RPMI8226 (cell line): ENCODE results near the gene USP36.
A peak's percentile ranks its signal among the peaks of the same experiment; 100 is the strongest.

Experiments
- DNase-seq: peaks from one replicate; pipeline ENCODE4 v3.0.0-alpha.2; 2015

USP36 gene

DNA sequence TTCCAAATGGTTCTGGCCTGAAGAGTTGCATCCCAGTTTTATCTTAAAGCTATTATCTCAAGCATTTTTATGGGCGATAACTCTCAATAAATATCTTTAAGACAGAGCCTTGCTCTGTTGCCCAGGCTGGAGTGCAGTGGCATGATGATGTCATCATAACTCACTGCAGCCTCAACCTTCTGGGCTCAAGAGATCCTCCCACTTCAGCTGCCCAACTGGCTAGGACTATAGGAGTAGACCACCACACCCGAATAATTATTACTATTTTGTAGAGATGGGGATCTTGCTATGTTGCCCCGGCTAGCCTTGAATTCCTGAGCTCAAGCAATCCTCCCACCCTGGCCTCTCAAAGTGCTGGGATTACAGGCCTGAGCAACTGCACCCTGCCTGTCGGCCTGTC is 32.5 kb downstream of the USP36 start:
- no peak for DNase-seq

DNA sequence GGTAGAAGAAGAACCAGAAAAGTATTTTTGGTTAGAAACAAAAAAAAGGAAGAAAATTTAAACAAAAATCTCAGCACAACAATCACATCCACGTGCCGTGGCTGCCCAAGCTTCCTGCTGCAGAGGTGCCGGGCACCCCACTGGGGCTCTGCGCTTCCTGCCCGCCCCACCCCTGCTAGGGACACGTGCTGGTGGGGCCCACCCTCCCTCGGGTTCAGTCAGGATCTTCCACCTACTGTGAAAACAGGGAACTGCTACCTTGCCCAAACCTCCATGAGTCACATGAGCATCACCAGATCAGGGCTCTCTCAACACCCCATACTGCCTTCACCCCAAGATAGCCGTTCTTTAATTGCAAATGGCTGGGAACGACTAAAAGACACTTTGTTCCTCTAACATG is 34.2 kb downstream of the USP36 start:
- DNase-seq, result no peak

DNA sequence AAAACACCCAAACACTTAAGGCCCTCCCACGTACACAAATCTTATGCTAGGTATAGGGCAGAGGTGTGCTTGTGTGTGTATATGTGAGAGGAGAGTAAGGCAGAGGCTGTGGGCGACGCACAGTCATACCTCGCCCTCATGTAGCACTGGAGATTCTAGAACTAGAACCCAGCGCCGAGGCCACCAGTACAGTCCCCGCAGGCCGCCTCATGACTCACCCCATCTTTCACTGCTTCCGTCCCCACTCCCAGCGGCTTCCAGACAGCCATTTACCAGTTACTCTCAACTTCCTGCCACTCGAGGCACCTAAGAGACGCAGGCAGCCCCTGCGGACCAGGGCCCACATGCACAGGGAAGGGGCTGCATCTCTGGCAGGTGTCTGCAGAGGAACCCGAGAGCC is 35.3 kb downstream of the USP36 start:
- no peak for DNase-seq

DNA sequence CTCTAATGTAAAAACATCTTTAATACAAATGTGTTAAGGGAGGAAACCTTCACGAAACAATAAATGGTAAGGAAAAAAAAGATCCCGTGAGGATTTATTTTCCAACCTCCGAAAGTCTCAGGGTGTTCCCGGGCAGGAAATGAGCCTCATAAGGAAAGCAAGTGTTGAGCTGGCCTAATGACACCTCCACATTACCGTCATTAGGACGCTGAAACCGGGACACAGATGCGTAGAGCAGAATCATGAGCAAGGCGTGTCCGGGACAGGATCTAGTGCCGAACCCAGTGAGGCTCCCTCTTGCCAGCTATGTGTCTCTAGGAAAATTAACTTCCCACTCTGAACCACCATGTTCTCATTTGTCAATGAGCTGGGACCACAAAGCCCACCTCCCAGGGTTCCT is 35.8 kb downstream of the USP36 start:
- no peak for DNase-seq

DNA sequence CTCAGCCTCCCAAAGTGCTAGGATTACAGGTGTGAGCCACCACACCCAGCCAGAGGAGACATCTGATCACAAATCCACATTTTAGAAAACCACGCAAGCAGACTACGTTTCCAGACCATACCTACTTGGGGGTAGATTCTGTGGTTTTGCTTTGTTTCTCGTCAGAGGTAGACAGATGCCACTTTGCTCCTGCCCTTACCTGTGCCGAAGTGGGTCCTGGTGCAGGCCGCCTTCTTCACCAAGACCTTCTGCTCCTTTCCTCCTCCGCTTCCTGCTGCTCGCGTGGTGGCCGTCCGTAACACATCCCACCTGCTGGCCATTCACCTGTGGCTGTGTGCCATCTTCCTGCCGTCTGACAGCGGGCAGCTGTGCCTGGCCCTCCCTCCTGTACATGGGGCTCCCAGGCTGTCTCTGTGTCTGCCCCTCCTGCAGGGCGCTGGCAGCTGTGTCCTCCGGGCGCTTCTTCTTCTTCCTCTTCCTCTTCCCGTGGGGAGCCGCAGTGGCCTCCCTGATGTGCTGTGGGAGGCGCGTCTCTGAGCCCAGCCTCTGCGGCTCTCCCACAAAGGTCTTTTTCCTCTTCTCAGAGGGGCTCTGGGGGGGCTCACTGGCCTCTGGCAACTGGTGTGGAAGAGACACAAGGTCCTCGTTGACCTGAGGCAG is 37.3 kb downstream of the USP36 start:
- DNase-seq, result no peak

DNA sequence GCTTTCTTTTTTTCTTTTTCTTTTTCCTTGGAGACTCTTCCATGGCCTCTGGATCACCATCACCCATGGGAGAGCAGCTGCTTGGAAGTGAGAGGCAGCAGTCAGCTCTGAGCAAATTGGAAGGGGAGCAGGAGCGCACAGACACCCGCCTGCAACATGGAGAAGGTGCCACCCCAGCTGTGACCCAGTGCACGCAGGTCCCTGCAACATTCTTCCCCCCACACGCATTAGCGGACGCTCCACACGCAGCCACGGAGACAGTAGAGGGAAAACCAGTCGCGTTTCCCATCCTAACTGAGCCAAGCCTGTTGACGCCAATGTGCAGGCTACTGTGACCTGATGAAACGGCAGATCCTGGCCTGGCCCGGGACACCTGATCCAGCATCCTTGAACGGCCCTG is 38.2 kb downstream of the USP36 start:
- no peak for DNase-seq

DNA sequence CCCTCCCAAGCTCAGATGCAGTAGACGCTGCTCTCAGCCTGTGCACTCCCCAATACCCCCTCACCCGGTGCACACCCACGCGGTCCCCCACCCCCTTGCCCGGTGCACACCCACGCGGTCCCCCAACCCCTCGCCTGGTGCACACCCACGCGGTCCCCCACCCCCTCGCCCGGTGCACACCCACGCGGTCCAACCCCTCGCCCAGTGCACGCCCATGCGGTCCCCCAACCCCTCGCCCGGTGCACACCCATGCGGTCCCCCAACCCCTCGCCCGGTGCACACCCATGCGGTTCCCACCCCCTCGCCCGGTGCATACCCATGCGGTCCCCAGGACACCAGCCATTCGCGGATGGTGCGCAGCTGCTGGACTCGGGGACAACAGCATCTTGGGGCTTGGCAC is 38.6 kb downstream of the USP36 start:
- no peak for DNase-seq

DNA sequence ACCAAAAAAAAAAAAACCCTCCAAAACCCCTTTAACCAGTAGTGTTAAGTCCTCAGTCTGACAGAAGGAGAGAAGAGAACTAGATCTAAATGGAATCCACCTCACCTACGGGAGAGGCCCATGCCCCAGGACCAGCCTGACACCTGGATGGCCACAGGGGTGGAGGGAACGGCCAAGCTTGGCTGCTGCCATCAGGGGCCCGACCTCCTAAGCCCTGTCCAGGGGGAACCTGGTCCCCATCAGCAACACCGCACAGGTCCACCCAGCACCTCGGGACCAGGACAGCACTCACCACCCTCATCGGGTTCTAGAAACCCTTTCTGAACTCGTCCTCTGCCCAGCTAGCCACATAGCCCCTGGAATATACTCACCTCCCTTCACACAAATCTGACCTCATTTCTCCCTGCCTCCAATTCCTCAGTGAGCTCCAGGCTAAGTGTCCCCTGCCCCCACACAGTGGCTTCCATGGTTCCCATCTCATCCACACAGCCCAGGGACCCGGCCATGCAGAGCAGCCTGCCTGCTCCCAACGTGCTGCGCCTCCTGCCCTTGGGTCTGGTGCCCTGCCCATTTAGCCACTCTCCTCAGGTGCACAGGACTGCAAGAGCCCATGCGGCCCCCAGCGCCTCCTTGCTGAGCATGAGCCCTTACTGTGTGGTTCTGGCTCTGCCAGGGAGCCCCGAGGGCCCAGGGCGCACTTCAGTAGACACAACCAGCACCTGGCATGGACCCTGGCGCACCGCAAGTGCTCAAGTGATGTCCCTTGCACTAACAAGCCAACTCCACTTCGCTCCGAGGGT is 40.3 kb downstream of the USP36 start:
- no peak for DNase-seq

DNA sequence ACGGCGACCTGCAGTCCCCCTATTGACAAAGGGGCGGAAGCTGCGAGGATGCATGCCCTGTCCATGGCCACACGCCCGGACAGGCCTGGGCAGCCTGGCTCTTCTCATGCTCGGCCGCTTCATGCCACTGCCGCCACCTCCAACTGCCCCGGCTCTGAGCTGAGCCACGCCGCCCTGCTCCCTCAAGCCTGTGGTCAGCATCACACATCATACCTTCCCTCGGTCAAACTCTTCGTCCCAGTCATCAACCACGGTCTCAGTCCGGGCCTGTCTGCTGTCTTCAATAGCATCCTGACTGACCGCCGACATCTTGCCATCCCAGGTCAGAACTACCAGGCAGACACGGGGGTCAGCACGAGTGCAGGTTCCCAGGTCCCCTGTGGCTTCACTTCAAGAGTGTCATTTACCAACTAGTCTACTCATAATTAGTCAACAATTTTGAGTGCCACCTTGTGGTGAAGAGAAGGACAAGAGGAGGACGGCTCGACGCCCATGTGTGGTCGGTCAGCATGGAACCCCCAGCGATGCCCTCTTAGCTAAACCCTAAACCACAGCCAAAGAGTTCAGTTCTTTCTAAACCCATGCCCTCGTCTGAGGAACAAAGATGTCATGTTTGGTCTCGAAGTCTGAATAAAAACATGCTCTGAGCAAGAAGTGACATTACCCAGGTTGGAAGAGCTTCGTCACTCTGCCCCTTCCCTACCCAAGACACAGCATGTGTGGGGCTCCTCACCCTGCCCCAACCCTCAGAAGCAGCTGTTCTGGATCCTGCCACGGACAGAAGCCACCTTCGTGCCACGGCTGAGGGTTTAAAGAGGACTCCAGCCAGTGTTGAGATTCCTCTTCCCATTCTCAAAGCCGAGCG is 41.7 kb downstream of the USP36 start:
- peak; percentile 48 for DNase-seq

DNA sequence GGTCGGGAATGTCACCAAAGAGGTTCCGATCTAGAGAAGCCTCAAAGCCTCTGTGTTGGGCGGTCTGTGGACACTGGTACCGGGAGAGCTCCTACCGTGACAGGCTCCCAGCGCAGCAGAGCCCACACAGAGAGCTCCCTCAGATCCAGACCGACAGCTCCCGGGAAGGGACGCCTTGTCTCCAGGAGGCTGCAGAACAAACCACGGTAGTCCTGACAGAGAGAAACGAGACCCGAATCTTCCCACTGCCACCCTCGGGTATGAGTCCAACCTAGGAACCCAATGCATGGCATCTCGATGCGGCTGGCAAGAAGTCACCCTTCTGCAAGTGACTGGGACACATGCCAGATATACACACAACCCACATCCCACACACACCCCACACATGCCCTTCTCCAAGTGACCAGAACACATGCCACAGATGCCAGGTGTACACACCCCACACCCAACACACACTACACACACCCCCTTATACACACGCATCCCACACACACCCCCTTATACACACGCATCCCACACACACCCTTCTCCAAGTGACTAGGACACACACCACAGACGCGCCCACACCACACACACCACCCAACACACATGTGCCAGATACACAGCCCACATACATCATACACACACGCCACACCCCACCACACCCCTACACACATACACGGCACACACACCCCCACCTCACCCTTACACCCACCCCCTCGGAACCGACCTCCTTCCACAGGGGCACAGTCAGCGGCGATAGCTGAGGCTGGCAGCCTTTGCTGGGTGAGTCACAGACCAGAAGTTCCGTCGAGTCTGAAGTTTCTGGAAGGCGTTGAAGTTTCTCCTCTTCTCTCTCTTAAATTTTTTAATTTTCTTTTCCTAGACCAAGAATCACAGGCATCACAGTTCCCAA is 42.7 kb downstream of the USP36 start:
- DNase-seq, result no peak

DNA sequence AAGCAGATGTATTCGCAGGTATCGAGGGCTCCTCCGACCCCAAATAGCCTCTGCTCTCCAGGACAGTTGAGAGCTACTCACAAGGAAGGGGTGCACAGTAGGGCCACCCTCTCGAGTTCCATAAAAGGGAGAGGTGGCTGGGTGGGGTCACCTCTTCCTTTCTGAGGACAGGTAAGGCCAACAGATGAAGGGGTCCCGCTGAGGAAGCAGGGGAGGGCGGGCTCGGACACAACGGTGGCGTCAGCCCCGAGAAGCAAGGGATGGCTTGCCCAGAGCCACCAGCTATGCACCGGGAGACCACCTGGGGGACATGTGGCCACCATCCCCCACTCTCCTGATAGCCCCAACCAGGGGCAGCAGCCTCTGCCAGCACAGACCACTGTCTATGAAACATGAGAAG is 43.4 kb downstream of the USP36 start:
- DNase-seq, result no peak

DNA sequence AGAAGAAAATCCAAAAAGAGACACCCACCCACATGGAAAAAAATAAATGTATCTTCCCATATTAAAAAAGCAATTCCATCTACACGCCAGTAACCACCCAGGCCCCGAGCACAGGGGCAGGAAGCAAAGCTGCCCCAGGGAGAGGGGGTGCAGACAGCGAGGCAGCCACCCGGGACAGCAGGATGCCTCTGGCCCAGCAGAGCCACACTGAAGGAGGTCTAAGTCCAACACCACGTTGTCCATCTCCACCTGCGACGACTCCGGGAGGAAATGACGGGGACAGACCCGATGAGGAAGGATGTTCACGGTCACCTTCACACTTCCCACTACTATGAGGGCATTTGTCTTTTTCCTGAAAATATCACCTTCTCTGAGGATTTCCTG is 44.1 kb downstream of the USP36 start:
- no peak for DNase-seq

DNA sequence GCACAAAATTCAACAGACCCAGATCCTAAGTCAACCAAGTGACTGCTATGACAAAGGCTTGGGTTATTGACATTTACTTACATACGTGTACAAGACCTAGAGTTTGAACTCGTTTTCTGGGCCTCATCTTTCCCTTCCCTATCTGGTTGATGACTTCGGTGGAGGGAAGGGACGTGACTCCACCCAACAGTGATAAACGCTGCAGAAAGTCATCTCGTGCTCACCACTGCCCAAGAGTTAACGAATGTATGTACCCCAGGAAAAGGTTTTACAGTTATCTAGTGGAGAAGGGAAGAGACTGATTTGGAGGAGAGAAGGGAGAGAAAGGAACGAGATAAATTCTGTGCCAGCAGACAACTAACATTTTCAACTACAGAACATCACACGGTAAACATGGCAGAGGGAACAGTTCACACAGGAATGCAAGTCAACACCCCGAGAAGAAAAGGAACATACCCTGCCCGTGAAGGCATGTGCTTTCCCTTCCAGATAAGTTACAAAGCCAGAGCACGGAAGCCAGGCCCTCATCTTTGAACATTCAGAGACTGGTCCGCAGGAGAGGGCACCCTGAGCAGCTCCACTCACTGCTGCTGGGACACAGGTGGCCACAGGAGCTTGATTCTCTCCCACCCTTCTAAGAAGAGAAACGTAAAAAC is 44.6 kb downstream of the USP36 start:
- no peak for DNase-seq

DNA sequence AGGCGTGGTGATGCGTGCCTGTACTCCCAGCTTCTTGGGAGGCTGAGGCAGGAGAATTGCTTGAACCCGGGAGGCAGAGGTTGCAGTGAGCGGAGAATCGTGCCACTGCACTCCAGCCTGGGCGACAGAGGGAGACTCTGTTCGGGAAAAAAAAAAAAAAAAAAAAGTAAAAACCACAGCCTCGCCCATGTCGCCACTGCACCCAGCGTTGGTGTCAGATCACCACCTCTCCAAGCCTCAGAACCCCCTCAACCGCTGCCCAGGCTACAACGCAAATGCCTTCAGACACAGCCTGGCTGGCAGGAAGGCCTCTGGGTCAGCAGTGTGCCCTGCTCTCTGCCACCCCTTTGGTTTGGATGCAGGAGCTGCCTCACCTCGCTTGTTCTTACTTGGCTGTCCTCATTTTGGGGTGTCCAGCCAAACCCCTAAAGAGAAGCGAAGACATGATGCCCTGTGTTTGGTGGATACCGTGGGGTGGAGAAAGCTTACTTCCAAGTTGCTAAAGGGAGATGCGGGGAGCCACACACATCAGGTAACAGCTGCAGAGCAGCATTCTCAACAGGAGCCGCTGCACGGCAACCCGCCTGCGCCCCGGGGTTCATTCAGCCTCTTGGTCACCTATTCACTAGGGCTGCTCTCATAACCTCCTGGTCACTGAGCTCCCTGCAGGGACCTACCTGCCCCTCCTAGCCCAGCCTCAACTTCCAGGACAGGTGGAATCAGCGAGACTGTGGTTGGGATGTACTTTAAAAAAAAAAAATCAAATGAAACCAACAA is 45.6 kb downstream of the USP36 start:
- no peak for DNase-seq

DNA sequence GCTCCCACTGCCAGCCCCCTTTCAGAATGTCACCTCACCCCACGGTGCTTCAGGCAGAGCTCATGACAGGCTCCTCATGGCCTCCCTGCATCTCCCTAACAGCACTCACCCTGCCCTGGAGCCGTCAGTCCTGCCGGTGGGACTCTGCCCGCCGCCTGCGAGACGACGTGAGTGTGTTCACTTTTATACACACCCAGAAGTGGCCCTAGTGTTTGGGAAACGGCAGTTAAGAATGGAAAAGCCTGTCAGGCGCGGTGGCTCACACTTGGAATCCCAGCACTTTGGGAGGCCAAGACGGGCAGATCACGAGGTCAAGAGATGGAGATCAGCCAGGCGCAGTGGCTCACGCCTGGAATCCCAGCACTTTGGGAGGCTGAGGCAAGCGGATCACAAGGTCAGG is 46.2 kb downstream of the USP36 start:
- no peak for DNase-seq

DNA sequence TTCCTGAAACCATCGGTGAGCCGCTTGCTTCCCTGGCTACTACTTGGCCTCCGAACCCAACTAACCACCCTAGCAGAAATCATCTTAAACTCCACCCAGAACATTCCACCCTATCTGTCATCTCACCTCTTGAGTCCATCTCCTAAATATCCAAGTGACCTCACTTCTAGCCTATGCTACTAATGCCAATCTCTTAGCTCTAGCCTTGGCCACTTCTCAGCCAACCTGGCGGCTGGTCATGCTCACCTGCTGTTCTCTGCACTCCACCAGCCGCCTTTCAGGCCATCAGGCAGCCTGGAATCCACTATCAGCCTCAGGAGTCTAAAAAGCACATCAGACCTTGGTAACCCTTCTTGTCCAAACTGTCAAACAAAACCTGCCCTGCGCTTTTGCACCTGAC is 46.6 kb downstream of the USP36 start:
- DNase-seq, result no peak

DNA sequence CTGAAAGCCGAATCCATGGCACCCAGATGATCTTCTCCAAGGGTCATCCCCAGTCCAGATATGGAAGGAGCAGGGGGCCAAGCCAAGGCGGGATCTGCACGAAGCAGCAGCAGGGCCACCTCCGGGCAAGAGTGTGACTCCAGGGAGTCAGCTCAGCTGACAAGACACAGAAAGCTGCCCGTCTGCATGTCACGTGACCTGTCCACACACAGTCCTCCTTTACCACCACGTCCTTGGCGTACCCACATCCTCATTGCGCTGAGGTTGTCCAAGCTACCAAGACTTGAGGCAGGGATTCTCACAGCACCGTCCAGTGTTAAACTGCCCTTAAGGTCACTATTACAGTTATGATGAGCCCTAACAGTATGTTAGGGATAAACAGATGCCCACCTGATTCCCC is 47.2 kb downstream of the USP36 start:
- no peak for DNase-seq

DNA sequence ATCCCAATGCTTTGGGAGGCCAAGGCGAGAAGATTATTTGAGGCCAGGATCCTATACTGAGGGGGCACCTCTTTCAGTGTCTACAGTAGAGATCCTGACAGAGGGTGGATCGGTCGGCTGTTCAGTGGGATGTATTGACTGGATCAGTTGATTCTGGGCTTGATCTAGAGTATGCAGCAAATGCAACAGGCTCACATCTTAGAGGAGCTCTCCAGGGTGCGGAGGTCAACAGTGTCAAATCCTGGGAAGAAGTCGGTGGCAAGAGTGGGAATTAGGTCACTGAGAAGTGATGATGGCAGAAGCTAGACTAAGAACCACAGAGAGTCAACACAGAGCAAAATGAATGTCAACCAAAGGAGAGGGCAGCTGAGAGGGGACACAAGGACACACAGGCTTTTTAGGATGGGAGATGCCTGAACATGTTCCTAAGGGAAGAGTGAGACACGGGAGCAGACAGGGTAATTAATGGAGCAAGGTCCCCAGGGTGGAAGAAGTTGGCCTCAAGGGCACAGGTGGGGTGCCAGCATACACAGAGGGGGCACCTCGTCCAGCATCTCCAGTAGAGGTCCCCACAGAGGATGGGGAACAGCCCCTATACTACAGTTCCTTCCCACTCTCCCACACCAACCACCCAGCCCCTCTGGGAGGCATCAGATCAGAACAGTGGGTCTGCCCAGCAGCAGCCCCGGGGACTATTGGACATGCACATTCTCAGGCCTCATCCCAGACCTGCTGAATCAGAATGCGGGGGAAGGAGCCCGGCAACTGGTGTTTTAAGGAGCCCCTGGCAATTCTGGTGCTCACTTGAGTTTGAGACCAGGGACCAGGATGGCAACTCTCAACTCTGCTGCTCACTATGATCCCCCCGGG is 48.5 kb downstream of the USP36 start:
- DNase-seq, result no peak

DNA sequence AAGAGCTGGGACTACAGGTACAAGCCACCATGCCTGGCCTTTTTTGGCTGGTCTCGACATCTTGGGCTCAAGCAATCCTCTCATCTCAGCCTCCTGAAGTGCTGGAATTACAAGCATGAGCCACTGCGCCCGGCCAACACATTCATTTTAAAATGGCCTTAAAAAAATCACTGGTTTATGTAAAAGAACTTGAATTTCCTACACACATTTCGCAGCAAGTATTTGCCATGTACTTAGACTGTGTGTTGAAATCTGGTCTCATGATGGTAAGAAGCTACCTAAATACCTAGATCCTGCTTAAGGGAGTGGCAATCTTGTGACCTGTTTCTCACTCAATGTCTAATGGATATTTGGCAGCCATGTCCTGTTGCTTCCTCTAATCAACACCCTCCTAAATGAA is 50.1 kb downstream of the USP36 start:
- DNase-seq, result no peak

DNA sequence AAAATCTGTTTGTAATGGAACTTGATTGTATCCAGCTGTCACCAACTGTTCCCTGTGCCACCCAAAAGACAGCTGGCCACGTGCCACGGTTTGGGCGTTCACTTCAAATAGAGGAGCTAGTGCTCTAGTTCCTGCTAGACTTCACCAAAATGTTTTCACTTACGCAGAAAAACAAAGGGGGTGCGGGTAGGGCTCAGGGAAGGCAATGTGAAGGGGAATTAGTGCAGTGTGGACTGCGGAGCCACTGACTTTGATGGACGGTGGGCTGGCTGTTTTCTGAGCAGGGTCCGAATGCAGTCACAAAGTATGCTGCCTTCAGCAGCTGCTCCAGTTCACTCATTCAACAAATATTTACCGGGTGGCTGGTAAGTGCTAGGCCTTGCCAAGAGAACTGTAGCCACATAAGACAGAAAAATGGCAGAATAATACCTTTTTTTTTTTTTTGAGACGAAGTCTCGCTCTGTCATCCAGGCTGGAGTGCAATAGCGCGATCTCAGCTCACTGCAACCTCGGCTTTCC is 50.9 kb downstream of the USP36 start:
- DNase-seq, result no peak
